Adrenal gland (tissue), 12 donors: ENCODE results near the gene TBL1XR1. TPM values are rescaled to one million over a fixed set of nuclear protein-coding genes. Genes with fewer than 3 reads are reported as not detected.

Experiments used
- DNase-seq, 7 donors: peaks; one replicate each; pipeline ENCODE4 v3.0.0-alpha.2; 2019 to 2020
- H3K27ac ChIP-seq, 5 donors: fragments of 200-600 bp; sonication (generic) in 4 of 5; 1 replicate in 3 of 5; 2 replicates in 2 of 5; pipeline versions ENCODE4 v1.5.1 to v1.8.0; 2016 to 2020; ENCODE audit warnings: mild to moderate bottlenecking in 1 of 5
- H3K27me3 ChIP-seq: fragments of 200-600 bp; 2 replicates; pipeline ENCODE4 v1.8.0; 2021
- H3K36me3 ChIP-seq, 2 donors: fragments of 200-600 bp; replicated peaks in 1 of 2; 1 replicate in 1 of 2; 2 replicates in 1 of 2; pipeline versions ENCODE4 v1.5.1 to v1.8.0; 2018 to 2022
- H3K4me1 ChIP-seq, 2 donors: fragments of 200-600 bp; replicated peaks in 1 of 2; 1 replicate in 1 of 2; 2 replicates in 1 of 2; pipeline versions ENCODE4 v1.5.1 to v1.8.0; 2018 to 2021
- H3K4me3 ChIP-seq, 4 donors: fragments of 200-600 bp; sonication (generic) in 3 of 4; one replicate each; pipeline ENCODE4 v1.5.1; 2016 to 2018
- H3K9me3 ChIP-seq, 3 donors: fragments of 200-600 bp; sonication (generic) in 1 of 3; replicated peaks in 1 of 3; 1 replicate in 2 of 3; 2 replicates in 1 of 3; pipeline versions ENCODE4 v1.5.1 to v1.8.0; 2016 to 2021
- CTCF ChIP-seq, 6 experiments: fragments of 450-650 bp in 4 of 6; fragments of 200-600 bp in 2 of 6; sonication (generic) in 1 of 6; IDR thresholded peaks; 1 replicate in 5 of 6; 2 replicates in 1 of 6; pipeline versions ENCODE4 v1.5.1 to v1.8.0; 2016 to 2021; ENCODE audit warnings: antibody characterized with exemption in 6 of 6, mild to moderate bottlenecking in 2 of 6, moderate library complexity in 1 of 6
- POLR2A ChIP-seq, 2 donors: fragments of 450-650 bp; IDR thresholded peaks; one replicate each; pipeline ENCODE4 v1.6.1; 2017; ENCODE audit warnings: antibody characterized with exemption in 2 of 2, mild to moderate bottlenecking in 2 of 2, moderate library complexity in 1 of 2
- WGBS, 4 donors: extraction: QIAGEN DNeasy Blood & Tissue Kit in 2 of 4; methylation state at CpG; one replicate each; pipeline versions ENCODE4 v1.1.5 to v1.1.7; 2013 to 2017; 5-methylcytosine and 5-hydroxymethylcytosine counted together
- intact Hi-C, 2 donors: fragments of 100-400 bp; cut with DNase I; formaldehyde crosslinking; loops; one replicate each; pipeline versions ENCODE4 v1.14.1 to v1.15.0; 2022 to 2023
- polyA plus RNA-seq, 3 donors: library from polyadenylated mRNA; stranded (reverse); fragments of 200-250 nt in 2 of 3; fragments of 350-450 nt in 1 of 3; fragmentation: Illumina TruSeq in 1 of 3; extraction: RNeasy Lipid Tissue Mini Kit (QIAGEN cat#74804) in 1 of 3; gene quantifications; one replicate each; pipeline ENCODE4 v1.2.3, GENCODE V29; 2013 to 2014
- total RNA-seq, 9 donors: library from RNA; depleted of rRNA in 4 of 9; stranded (reverse); fragments of >200 nt in 4 of 9; fragments of 120-200 nt in 1 of 9; fragmentation: NEBNext Ultra II Directional in 1 of 9; extraction: Animal tissue kit (Norgen Biotek cat#: 25700) in 1 of 9; gene quantifications; one replicate each; pipeline versions ENCODE4 v1.1.0 to v1.2.4, GENCODE V29; 2013 to 2023
- donor health status: healthy with polysubstance abuse.
- donor health status: Bipolar disorder and iron deficiency.
- donor health status: DM: yes; HTN: yes; CAD: no.
- donor health status: DM: no; HTN: no; CAD: no.
- donor health status: DM: no; HTN: no; CAD: no.
- donor health status: DM: yes; HTN: yes; CAD: no.

Gene TBL1XR1
- total and polyA plus RNA-seq, 12 donors = 17.5 to 258 (median 93.6) TPM

GRCh38 chr3:177065285-177066033 is 131.8 kb downstream of the TBL1XR1 start:
- Histone ChIP-seq H3K4me3 (no peak overlapping the region), H3K9me3 (no peaks in the 10 kb centered on the region), H3K27ac (no peak overlapping the region), H3K36me3 (no peaks in the 10 kb centered on the region), H3K27me3 (no peaks in the 10 kb centered on the region), H3K4me1 (peaks cover 8 to 70% of the 10 kb centered on the region in 2 donors)
- TF ChIP-seq CTCF (IDR thresholded peaks at IDR 0.05) (no peak), POLR2A (IDR thresholded peaks at IDR 0.05) (no peak)
- no peak for DNase-seq
- WGBS, 4 donors = 73 to 87% (median 76%) methylated on average over 3 of the region's 3 CpGs
- intact Hi-C loops = loop anchor here in 1 of 2 donors (10.0 kb wide), 1 partner anchor 289 kb away; no protein-coding TSS in a partner anchor

GRCh38 chr3:177062052-177062732 is 135.1 kb downstream of the TBL1XR1 start:
- Histone ChIP-seq H3K4me1 (peaks cover 0 to 60% of the 10 kb centered on the region in 2 donors), H3K36me3 (no peaks in the 10 kb centered on the region), H3K9me3 (no peaks in the 10 kb centered on the region), H3K27ac (no peak overlapping the region), H3K4me3 (no peak overlapping the region), H3K27me3 (no peaks in the 10 kb centered on the region)
- 87 to 93% (median 90%) methylated on average over 2 of the region's 2 CpGs for WGBS, 4 donors
- TF ChIP-seq POLR2A (IDR thresholded peaks at IDR 0.05) = no peak
- no peak for TF ChIP-seq CTCF (IDR thresholded peaks at IDR 0.05)
- DNase-seq = no peak
- intact Hi-C loops = loop anchor here in 1 of 2 donors (10.0 kb wide), 1 partner anchor 293 kb away; no protein-coding TSS in a partner anchor

GRCh38 chr3:177061369-177061768 is 135.9 kb downstream of the TBL1XR1 start:
- Histone ChIP-seq H3K4me3 (no peak overlapping the region), H3K27ac (no peak overlapping the region), H3K27me3 (no peaks in the 10 kb centered on the region), H3K9me3 (no peaks in the 10 kb centered on the region), H3K36me3 (no peaks in the 10 kb centered on the region), H3K4me1 (peaks cover 0 to 58% of the 10 kb centered on the region in 2 donors)
- DNase-seq = no peak
- intact Hi-C loops = loop anchor here in 1 of 2 donors (10.0 kb wide), 1 partner anchor 293 kb away; no protein-coding TSS in a partner anchor
- TF ChIP-seq POLR2A (IDR thresholded peaks at IDR 0.05) = no peak
- no peak for TF ChIP-seq CTCF (IDR thresholded peaks at IDR 0.05)
- 61 to 71% (median 67%) methylated on average over 4 of the region's 4 CpGs for WGBS, 4 donors

DNA sequence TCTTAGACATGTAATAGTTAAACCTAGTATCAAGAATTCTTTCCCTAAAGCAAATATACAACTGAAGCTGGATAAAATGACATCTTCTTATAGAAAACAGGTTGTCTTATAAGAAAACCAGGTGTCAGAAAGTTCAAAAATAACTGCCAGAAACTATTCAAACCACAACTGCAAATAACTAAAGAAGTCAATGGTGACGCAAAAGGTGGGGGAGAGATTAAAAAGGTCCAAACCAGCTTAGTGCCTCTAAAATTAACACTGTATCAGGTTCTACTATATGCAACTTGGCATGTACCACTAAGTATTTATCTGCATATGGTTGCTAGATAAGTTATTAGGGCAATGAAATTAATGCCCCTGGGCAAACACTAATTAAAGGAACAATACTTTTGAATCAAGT is 136.8 kb downstream of the TBL1XR1 start:
- intact Hi-C loops = loop anchor here in 1 of 2 donors (10.0 kb wide), 1 partner anchor 294 kb away; no protein-coding TSS in a partner anchor
- Histone ChIP-seq H3K4me3 (no peak overlapping the region), H3K27ac (peak overlapping the region in 1 of 5 donors; percentile 16), H3K9me3 (no peaks in the 10 kb centered on the region), H3K27me3 (no peaks in the 10 kb centered on the region), H3K36me3 (no peaks in the 10 kb centered on the region), H3K4me1 (peaks cover 0 to 57% of the 10 kb centered on the region in 2 donors)
- DNase-seq = no peak
- WGBS, 4 donors = 91 to 100% (median 95%) methylated on average over 1 of the region's 1 CpG
- TF ChIP-seq CTCF (IDR thresholded peaks at IDR 0.05) = no peak
- no peak for TF ChIP-seq POLR2A (IDR thresholded peaks at IDR 0.05)
